ENCODE results near the gene ELOVL6. TPM values are rescaled to one million over a fixed set of nuclear protein-coding genes. Genes with fewer than 3 reads are reported as not detected.
A peak's percentile ranks its signal among the peaks of the same experiment; 100 is the strongest.

The ELOVL6 gene
- total and polyA plus RNA-seq, 11 donors, result 0.50 to 22.4 (median 2.9) TPM

GRCh38 chr4:110197529-110198042 lies 829 bp downstream of the ELOVL6 start:
- peak overlapping the region; percentile 66 to 96 (median 87) for H3K4me3 ChIP-seq
- peak in 4 of 5 donors; percentile 28 to 64 (median 43) for DNase-seq
- TF ChIP-seq POLR2A (IDR thresholded peaks at IDR 0.05) (no peak), CTCF (IDR thresholded peaks at IDR 0.05) (no peak)
- H3K27ac ChIP-seq, result peak overlapping the region in 8 of 12 donors; percentile 51 to 90 (median 84)
- WGBS, 4 donors, result 0 to 1% (median 1%) methylated on average over 26 of the region's 26 CpGs
- intact Hi-C loops (cut with DNase I), result loop anchor here in 5 of 10 donors (5.0 to 10.0 kb wide), 3 partner anchors 145 to 317 kb away; no protein-coding TSS in a partner anchor
- H3K4me1 ChIP-seq, result peaks cover 0 to 30% (median 4%) of the 10 kb centered on the region in 12 donors
- H3K36me3 ChIP-seq, result no peaks in the 10 kb centered on the region
- ATAC-seq, result peak; percentile 17 to 20 (median 18)
- H3K9me3 ChIP-seq, result no peaks in the 10 kb centered on the region
- peaks cover 0 to 5% (median 0%) of the 10 kb centered on the region in 9 donors for H3K27me3 ChIP-seq

GRCh38 chr4:110196871-110197528 lies 1.4 kb downstream of the ELOVL6 start:
- H3K27me3 ChIP-seq, result peaks cover 0 to 3% (median 0%) of the 10 kb centered on the region in 9 donors
- H3K4me3 ChIP-seq, result peak overlapping the region; percentile 66 to 96 (median 87)
- TF ChIP-seq CTCF (IDR thresholded peaks at IDR 0.05) (no peak), POLR2A (IDR thresholded peaks at IDR 0.05) (no peak)
- WGBS, 4 donors, result 0 to 2% (median 0%) methylated on average over 14 to 47 of the region's 47 CpGs
- H3K9me3 ChIP-seq, result no peaks in the 10 kb centered on the region
- H3K4me1 ChIP-seq, result peaks cover 0 to 30% (median 4%) of the 10 kb centered on the region in 12 donors
- H3K27ac ChIP-seq, result peak overlapping the region in 11 of 12 donors; percentile 67 to 90 (median 84)
- ATAC-seq (peak; percentile 14 to 66 (median 45)), DNase-seq (peak in 3 of 5 donors; percentile 48 to 78 (median 58))
- H3K36me3 ChIP-seq, result no peaks in the 10 kb centered on the region
- intact Hi-C loops (cut with DNase I), result loop anchor here in 5 of 10 donors (5.0 to 10.0 kb wide), 3 partner anchors 145 to 318 kb away; no protein-coding TSS in a partner anchor

- peak overlapping the region in 11 of 12 donors; percentile 67 to 90 (median 84) for H3K27ac ChIP-seq
- DNase-seq, result peak; percentile 43 to 74 (median 54)
- ATAC-seq, result peak; percentile 58 to 85 (median 76)
- H3K27me3 ChIP-seq, result no peaks in the 10 kb centered on the region
- no peak for TF ChIP-seq CTCF (IDR thresholded peaks at IDR 0.05)
- TF ChIP-seq POLR2A (IDR thresholded peaks at IDR 0.05), result peak in 1 of 2 donors; percentile 22
- peaks cover 0 to 30% (median 4%) of the 10 kb centered on the region in 12 donors for H3K4me1 ChIP-seq
- H3K36me3 ChIP-seq, result no peaks in the 10 kb centered on the region
- H3K9me3 ChIP-seq, result no peaks in the 10 kb centered on the region
- WGBS, 4 donors, result 0 to 1% (median 0%) methylated on average over 20 to 58 of the region's 58 CpGs
- intact Hi-C loops (cut with DNase I), result loop anchor here in 5 of 10 donors (5.0 to 10.0 kb wide), 3 partner anchors 144 to 318 kb away; no protein-coding TSS in a partner anchor
- peak overlapping the region; percentile 66 to 96 (median 87) for H3K4me3 ChIP-seq
Observed at GRCh38 chr4:110196206-110196870, 2.1 kb downstream of the ELOVL6 start.
